Activated B cell treated with CpG ODN at 0.5 μM for 24 hours (primary cell): ENCODE measurements around the gene TGFB1. TPM values are rescaled to one million over a fixed set of nuclear protein-coding genes. Genes with fewer than 3 reads are reported as not detected.

Experiments
- ATAC-seq: fragments of 200-7000 bp; cut with Tn5 transposase; one replicate; pipeline ENCODE4 v1.10.0; 2021; ENCODE audit warnings: low read depth, mild to moderate bottlenecking, moderate library complexity
- CTCF ChIA-PET: fragments of 350-600 bp; sonication (Branson Sonifier 250); formaldehyde crosslinking; loops from one replicate; lab custom pipeline; 2021; ENCODE audit warnings: antibody characterized with exemption; lab: Charles Lee
- POLR2A ChIA-PET: fragments of 350-600 bp; sonication (Branson Sonifier 250); formaldehyde crosslinking; loops from one replicate; lab custom pipeline; 2021; ENCODE audit warnings: antibody characterized with exemption; lab: Charles Lee
- DNase-seq: peaks from one replicate; pipeline ENCODE4 v3.0.0; 2022
- H3K27ac Mint-ChIP-seq: one replicate; pipeline ENCODE4 v1.8.0; 2020; ENCODE audit warnings: mixed read lengths
- H3K27me3 Mint-ChIP-seq: one replicate; pipeline ENCODE4 v1.8.0; 2021; ENCODE audit warnings: mixed read lengths
- H3K36me3 Mint-ChIP-seq: one replicate; pipeline ENCODE4 v1.8.0; 2021; ENCODE audit warnings: low read depth, mixed read lengths
- H3K4me1 Mint-ChIP-seq: one replicate; pipeline ENCODE4 v1.8.0; 2021; ENCODE audit warnings: mixed read lengths
- H3K4me3 Mint-ChIP-seq: one replicate; pipeline ENCODE4 v1.8.0; 2020; ENCODE audit warnings: mild to moderate bottlenecking, mixed read lengths
- H3K9me3 Mint-ChIP-seq: one replicate; pipeline ENCODE4 v1.8.0; 2020; ENCODE audit warnings: mixed read lengths
- CTCF ChIP-seq: fragments of 200-600 bp; IDR thresholded peaks from one replicate; pipeline ENCODE4 v1.8.0; 2022; ENCODE audit warnings: antibody characterized with exemption, mild to moderate bottlenecking
- intact Hi-C: fragments of 100-400 bp; cut with micrococcal nuclease; formaldehyde crosslinking; loops from one replicate; pipeline ENCODE4 v1.15.1; 2024
- total RNA-seq: library from RNA; stranded (reverse); gene quantifications from 2 replicates; pipeline ENCODE4 v1.2.3, GENCODE V29; 2022

Gene TGFB1
- total RNA-seq, 1 donor from 2014 or later = 88.5 TPM

GRCh38 chr19:41303954-41304353 is 49.8 kb downstream of the TGFB1 start:
- Mint-ChIP-seq H3K36me3 (peaks cover 85% of the 10 kb centered on the region), H3K27ac (peak overlapping the region; percentile 87), H3K9me3 (no peaks in the 10 kb centered on the region), H3K27me3 (no peaks in the 10 kb centered on the region), H3K4me1 (peaks cover 78% of the 10 kb centered on the region), H3K4me3 (no peak overlapping the region)
- ATAC-seq (no peak), DNase-seq (no peak)
- CTCF ChIA-PET = interaction anchor here (1.2 kb wide), 1 partner anchor 51 kb away, joined by 3 read pairs; no protein-coding TSS in a partner anchor
- POLR2A ChIA-PET = interaction anchor here (0.6 kb wide), 1 partner anchor 23 kb away, joined by 3 read pairs; no protein-coding TSS in a partner anchor
- no peak for TF ChIP-seq CTCF
- intact Hi-C loops = no loop called here

- peak overlapping the region; percentile 68 for H3K4me3 Mint-ChIP-seq
- intact Hi-C loops = no loop called here
- H3K36me3 Mint-ChIP-seq = peaks cover 92% of the 10 kb centered on the region
- peak overlapping the region; percentile 87 for H3K27ac Mint-ChIP-seq
- POLR2A ChIA-PET = interaction anchor here (0.7 to 3.4 kb wide), 9 partner anchors 18 to 525 kb away, joined by 3 to 53 read pairs (median 4); partner anchors contain the start of genes B9D2 and HNRNPUL1
- no peaks in the 10 kb centered on the region for H3K27me3 Mint-ChIP-seq
- CTCF ChIA-PET = interaction anchor here (1.0 to 1.4 kb wide), 6 partner anchors 25 to 137 kb away, joined by 3 to 9 read pairs (median 3); partner anchors contain the start of genes DMAC2 and HNRNPUL1
- no peak for TF ChIP-seq CTCF
- H3K9me3 Mint-ChIP-seq = no peaks in the 10 kb centered on the region
- peaks cover 78% of the 10 kb centered on the region for H3K4me1 Mint-ChIP-seq
- DNase-seq = peak; percentile 56
- peak; percentile 60 for ATAC-seq
These were observed 50.9 kb downstream of the TGFB1 start for GRCh38 chr19:41302624-41303351.

GRCh38 chr19:41300555-41300954 is 53.2 kb downstream of the TGFB1 start:
- peaks cover 82% of the 10 kb centered on the region for H3K4me1 Mint-ChIP-seq
- ChIA-PET POLR2A (interaction anchor here (0.7 to 3.4 kb wide), 2 partner anchors 9 to 37 kb away, joined by 3 to 53 read pairs; partner anchors contain the start of gene HNRNPUL1), CTCF (interaction anchor here (0.9 to 4.7 kb wide), 2 partner anchors 8 kb away, joined by 4 to 35 read pairs; partner anchors contain the start of gene CCDC97)
- H3K4me3 Mint-ChIP-seq = no peak overlapping the region
- peaks cover 93% of the 10 kb centered on the region for H3K36me3 Mint-ChIP-seq
- H3K9me3 Mint-ChIP-seq = no peaks in the 10 kb centered on the region
- H3K27ac Mint-ChIP-seq = peak overlapping the region; percentile 96
- ATAC-seq (no peak), DNase-seq (no peak)
- intact Hi-C loops = no loop called here
- TF ChIP-seq CTCF = no peak
- no peaks in the 10 kb centered on the region for H3K27me3 Mint-ChIP-seq

GRCh38 chr19:41299755-41300089 is 54.0 kb downstream of the TGFB1 start:
- ChIA-PET CTCF (interaction anchor here (1.4 to 4.7 kb wide), 2 partner anchors 9 to 64 kb away, joined by 5 to 35 read pairs; partner anchors contain the start of genes B9D2 and CCDC97), POLR2A (interaction anchor here (4.2 kb wide), 1 partner anchor 36 kb away, joined by 40 read pairs; the partner anchor contains the start of gene HNRNPUL1)
- Mint-ChIP-seq H3K9me3 (no peaks in the 10 kb centered on the region), H3K36me3 (peaks cover 93% of the 10 kb centered on the region), H3K4me1 (peaks cover 82% of the 10 kb centered on the region), H3K4me3 (no peak overlapping the region), H3K27ac (peak overlapping the region; percentile 96), H3K27me3 (no peaks in the 10 kb centered on the region)
- no peak for DNase-seq
- intact Hi-C loops = no loop called here
- no peak for TF ChIP-seq CTCF
- ATAC-seq = no peak
